HT-29 (cell line): Measurements from ENCODE around the gene TRIO. TPM values are rescaled to one million over a fixed set of nuclear protein-coding genes. Genes with fewer than 3 reads are reported as not detected.

Experiments used
- DNase-seq: peaks from one replicate; pipeline ENCODE4 v3.0.0-alpha.2; 2015; ENCODE audit warnings: low spot score
- total RNA-seq: library from RNA; depleted of rRNA; stranded (reverse); fragments of >200 nt; shearing (Covaris generic); gene quantifications from 2 replicates; pipeline ENCODE4 v1.2.3, GENCODE V29; 2014

Gene TRIO
- total RNA-seq, 1 experiment from 2014 or later: 104 TPM

DNA sequence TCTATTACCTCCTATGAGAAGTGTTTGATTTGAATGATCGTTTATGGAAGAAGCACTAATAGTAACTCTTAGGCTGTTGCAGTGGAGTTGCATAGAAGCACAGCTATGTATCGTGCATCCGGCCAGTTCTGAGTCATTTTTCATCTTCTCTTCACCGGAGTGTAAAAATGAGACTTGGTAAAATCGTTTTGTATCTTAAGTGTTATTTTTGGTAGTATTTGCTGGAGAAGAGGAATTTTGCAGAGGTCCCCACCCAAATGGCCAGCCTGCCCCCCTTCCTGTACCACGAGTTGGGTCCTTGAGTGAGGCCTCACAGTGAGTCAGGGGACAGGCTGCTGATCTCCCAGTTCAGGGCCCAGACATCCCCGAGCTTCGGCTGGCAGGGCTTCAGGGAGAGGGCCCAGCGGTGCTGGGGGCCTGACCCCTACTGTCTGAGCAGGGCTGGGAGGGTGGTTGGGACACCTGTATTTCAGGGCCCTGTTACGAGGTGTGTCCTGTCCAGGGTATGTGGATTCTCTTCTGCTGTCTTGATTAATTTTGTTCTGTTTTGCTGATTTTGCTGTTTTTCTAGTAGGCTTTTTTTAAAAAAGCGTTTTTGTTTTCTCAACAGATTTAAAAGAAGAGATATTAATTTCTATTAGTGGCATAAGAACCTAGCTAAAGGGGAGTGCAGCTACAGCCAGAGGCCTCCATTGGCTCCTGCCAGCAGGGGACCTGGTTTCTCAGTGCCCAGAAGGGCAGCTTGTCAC lies 210.8 kb downstream of the TRIO start:
- no peak for DNase-seq

DNA sequence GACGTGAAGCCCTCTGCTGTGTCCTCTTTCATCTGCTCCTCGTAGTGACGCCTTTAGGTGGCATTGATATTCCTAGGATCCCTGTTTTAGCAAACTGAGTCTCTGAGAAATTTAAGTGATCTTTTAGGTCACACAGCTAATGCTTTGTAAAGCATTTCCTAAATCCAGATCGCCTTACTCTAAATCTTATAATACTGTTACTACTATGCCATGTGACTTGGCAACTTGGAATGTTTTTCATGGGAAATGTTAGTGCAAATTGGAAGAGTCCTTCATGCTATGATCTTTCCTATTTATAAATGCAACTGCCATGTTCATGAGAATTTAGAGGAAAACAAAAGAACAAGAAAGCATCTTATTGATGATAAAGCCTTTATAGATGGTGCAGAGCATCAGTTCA lies 212.2 kb downstream of the TRIO start:
- DNase-seq: no peak

DNA sequence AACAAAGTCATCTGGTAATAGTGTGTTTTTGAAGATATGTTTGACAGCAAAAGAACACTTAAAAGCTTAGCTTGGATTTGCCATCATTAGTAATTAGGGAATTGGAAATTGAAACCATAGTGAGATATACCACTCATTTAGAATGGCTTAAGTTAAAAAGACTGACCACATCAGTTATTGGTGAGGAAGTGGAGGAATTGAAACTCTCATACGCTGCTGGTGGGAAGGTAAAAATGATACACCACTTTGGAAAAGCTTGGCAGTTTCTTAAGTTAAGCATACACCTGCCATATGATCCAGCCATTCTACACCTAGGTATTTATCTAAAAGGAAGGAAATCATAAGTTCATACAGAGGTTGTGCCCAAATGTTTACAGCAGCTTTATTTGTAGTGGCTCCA lies 213.2 kb downstream of the TRIO start:
- DNase-seq: no peak

DNA sequence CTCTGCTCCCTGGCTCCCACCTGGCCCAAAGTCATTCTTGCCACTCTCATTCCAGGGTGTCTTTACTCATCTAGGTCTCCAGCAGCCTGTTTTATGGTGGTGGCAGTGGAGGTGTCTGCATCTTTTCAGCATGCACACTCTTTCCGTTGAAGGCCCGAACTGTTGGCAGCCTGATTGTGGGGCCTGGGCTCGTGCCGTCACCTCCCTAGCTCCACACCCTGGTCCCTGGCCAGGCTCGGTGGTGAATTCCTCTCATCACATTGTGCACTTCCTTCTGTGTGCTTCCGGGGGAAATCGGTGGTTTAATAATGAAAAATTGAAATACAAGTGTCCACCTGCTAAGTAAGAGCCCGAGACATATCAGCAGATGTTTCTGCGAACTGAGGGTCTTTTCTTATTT lies 214.3 kb downstream of the TRIO start:
- no peak for DNase-seq

DNA sequence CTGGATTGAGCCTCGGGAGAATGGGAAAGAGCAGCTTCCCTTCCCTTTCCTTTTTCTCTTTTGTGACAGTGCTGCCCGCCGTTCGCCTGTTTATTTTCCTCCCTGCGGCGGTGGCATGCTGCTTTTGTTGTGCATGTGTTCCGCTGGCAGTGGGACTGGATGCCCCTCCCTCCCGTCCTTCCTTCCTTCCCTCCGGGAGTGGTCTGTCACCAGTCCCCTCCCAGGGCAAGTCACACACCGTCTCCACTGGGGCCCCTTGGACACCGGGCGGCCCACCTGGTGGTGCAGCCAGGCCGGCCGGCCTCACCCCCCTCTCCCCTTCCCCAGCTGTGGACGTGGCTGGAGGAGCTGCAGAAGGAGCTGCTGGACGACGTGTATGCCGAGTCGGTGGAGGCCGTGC lies 214.7 kb downstream of the TRIO start:
- DNase-seq: no peak

DNA sequence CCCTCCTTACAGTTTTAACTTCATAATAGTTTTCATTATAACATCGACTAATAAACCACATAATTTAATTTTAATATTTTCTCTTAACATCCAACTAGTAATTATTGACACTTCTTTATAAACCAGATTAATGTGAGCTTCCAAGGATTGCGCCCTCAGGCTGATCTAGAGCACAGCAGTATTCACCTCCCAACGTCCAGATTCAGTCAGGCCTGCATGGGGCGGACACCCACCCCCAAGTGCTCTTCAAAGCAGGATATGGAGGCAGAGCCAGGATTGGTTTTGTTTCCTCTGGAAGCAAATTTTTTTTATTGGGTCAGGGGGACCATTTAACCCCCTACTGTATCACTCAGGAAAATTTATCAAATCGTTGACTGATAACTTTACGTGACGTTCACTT lies 215.4 kb downstream of the TRIO start:
- DNase-seq: no peak

DNA sequence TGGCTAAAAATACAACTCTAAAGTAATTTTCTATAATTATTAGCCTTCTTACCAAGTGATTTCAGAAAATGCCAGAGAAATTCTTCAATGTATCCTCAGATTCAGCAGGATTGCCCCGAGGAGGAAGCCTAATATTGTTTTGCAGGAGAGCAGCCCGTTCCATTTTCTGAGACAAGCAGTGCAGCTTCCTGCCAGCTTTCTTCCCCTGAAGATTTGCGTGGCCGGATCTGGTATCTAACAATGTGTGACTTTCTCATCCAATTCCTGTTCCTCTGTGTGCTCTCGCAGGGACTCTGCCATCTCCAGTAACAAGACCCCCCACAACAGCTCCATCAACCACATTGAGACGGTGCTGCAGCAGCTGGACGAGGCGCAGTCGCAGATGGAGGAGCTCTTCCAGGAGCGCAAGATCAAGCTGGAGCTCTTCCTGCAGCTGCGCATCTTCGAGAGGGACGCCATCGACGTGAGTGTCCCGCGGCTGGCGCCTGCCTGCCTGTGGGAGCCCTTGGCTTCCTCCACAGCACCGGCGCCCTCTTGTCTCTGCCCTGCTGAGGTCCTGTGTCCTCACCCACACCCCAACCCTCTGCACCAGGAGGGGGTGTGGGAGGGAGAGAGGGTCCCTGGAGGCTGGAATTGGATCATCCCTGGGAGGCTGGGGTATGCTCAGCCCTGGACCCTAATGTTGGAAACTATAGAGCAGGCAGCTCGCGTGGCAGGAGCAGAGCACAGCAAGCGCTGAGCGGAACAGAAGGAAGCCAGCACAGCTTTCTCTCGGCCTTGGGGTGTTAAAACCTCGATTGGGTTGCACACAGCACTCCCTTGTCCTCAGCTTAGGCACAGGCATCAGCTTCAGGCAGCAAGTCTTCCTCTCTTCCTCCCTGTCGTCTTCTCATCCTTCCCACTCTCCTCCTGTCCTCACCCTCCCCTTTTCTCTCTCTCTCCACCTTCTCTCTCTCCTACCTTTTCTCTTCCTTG lies 216.2 kb downstream of the TRIO start:
- DNase-seq: no peak

DNA sequence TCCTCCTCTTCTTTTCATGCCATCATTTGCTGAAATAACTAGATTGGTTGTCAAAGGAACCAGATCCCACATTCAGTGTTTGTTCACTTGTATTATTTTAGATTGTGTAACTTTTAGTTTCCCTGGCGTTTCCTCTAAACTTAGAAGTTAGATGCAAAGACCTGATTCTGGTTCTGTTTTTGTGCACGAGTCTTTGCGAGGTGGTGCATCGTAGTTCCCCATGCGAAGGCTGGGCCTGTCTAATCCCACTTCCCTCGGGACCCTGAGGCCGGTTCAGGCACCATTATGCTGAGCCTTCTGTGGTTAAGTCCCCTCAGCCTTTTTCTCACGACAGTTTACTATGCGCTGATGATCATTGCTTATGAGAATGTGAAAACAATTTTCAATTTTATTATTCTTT lies 219.3 kb downstream of the TRIO start:
- no peak for DNase-seq

DNA sequence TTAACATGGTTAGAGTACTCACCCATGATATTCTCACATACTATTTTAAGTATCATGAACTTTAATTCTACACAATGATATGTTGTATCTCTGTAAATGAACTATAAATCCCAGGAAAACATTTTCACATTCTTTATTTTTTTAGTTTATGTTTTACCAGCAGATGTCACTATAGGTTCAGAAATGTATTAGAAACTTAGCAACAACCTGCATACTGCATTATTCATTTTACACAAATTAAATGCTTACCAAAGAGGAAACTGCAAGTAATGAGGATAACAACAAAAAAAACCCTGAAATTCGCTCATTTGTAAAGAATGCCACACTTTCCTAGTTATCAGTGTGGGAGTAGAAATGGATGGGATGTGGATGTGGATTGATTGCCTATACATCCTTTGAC lies 221.0 kb downstream of the TRIO start:
- peak; percentile 31 for DNase-seq

DNA sequence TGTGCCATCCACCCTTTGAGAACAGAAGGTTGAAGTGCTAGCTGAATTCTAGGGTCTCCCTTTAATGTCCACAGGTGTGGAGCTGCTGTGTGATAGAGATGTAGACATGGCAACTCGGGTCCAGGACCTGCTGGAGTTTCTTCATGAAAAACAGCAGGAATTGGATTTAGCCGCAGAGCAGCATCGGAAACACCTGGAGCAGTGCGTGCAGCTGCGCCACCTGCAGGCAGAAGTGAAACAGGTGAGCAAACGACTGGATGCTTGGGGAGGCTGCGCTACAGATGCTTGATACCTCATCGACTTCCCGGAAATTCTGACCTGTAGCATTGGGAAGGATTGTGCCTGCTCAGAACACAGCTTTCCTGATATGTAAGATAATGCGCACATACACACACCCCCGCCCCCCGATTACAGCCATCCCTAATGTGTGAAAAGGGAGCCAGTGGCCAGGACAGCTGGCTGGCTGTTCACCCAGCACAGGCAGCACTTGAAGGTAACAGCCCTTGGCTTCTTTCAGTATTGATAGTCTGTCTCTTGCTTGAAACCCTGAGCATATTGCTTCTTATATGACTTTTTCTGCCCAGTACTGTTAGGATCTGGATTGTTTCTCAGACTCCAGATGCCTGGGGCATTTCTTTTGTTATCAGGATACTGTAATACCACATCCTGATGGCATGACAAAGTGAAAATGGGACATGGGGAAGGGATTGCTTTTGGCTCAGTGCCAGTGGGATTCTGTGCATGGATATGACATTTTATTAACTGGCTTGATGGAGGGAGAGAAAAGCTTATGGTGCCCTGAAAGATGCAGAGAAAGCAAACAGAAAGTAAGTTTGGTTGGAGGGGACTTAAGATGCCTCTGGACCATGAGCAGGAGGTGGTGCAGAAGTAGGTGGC lies 221.7 kb downstream of the TRIO start:
- peak; percentile 75 for DNase-seq

DNA sequence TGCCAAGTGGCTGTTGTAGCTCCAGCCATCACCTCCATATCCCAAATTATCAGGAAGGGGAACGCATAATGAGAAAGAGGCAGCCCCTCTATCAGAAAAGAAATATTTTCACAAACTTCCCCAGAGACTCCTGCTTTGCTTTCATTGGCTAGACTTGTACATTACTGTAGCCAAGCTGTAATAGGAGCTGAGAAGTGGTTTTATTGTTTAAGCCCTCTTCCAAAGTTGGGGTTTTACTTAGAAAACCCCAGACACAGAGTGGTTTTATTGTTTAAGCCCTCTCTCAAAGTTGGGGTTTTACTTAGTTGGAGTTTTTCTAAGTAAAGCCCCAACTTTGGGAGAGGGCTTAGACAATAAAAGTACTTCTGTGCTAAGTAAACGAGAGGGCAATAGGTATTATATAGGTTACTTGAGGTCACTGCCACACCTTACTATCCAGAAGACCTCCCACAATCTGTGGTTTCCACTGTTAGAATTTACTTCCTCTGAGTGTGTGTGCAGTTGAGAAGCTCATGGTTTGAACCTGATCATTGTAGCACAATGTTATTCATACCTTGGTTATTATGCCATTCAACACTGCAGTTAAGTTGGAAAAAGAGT lies 222.8 kb downstream of the TRIO start:
- DNase-seq: no peak

DNA sequence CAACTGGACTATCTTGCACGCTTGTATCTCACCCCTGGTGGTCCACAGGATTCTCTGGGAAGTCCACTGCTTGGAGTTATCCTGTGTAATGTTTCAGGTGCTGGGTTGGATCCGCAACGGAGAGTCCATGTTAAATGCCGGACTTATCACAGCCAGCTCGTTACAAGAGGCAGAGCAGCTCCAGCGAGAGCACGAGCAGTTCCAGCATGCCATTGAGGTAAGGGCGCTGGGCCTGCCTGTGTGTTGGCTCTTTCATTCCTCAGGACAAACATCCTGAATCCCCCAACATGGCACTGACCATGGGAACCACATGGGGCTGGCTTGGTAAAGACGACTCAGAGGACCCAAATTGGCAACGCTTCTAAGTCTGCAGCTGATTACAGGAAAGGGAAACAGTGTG lies 223.6 kb downstream of the TRIO start:
- no peak for DNase-seq

DNA sequence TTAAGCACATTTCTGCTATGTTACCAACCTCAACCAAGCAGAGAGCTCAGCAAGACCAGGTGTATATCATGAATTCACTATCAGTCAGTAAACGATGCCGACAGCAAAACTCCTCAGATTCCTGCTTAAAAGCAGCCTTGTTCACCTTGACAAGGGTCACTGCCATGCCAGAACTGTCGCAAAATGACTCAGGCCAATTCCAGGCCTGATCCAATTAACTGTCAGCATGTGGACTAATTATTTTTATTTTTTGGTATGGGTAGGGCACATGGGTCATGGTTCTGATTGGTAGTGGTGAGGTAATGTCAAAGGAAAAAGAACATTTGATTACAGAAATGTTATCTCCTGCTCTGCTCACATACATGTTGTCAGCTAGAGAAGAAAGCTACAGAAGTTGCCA lies 224.2 kb downstream of the TRIO start:
- no peak for DNase-seq

DNA sequence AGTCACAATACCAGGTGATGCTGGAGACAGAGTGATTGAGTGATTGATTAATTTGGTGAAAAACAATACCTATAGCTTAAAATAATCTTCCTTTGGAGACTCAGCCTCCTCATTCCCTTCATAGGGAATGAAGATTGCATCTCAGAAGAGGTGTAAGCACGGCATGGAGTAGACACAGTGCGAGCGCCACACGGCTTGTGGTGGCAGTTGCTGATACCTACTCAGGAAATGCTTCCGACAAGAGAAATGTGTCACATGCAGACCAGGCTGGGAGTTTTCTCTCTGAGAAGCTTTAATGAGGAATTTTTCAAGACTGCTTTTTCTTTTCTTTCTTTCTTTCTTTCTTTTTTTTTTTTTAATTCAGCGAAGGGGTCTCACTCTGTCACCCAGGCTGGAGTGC lies 226.6 kb downstream of the TRIO start:
- no peak for DNase-seq

DNA sequence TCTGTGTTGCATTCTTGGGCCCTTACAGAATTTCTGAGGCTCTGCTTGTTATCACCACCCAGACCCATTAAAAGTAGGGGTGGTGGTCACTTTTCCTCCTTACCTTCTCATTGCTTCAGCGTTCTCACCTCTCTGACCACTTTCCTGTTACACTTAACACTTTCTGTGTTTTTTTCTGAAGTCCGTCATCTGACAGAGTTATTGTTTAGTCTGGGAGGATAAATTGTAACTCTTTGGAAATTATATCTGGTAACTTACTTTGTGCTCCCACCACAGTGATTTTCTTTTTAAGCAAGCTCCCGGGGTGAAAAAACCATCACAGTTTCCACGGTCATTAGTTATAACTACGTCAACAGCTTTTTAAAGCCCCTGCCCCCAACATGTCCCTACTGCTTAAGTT lies 227.2 kb downstream of the TRIO start:
- no peak for DNase-seq

DNA sequence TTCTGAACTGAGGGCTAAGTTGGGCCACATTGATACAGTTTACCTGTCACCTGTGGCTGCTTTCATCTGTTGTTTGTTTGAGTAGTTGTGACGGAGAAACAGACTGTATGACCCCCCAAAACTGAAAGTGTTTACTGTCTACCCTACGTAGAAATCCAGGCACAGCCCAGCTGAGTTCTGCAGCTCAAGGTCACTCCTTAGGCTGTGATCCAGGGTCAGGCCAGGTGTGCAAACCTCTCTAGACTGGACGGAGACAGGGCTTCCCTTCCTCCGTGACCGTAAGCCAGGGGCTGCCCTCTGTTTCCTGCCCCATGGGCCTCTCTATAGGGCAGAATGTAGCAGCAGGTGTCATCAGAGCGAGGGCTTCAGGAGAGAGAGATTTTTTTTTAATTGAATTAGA lies 230.5 kb downstream of the TRIO start:
- DNase-seq: no peak

DNA sequence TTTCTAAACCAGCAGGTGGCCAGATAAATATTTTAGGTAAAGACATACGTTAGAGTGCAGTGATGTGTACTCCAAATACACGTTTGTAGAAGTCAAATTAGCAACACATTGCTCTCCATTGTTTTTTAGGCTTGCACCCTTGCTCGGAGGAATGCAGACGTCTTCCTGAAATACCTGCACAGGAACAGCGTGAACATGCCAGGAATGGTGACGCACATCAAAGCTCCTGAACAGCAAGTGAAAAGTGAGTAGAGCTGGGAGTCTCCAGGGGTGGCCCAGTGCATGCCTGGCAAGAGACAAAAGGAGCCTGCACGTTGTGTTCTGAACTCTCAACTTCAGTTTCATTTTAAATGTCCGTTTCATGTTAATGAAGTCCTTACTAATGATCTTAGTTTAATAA lies 231.0 kb downstream of the TRIO start:
- no peak for DNase-seq

DNA sequence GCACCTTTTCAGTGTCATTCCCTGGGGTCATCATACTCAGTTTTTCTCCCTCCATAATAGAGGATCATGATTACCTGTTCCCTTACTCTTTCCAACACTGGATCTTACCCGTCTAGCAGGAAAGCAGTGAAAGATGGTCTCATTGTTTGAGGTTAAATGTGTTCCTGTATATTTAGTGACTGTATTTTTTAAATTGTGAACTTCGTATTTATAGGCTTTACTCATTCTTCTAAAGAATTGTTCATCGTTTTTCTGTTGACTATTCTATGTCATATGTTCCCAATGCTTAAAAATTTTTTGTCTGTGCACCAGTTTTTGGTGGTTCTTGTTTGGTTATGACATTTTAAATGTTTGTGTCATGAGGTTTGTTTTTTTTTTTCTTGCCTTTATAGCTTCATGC lies 233.6 kb downstream of the TRIO start:
- no peak for DNase-seq

DNA sequence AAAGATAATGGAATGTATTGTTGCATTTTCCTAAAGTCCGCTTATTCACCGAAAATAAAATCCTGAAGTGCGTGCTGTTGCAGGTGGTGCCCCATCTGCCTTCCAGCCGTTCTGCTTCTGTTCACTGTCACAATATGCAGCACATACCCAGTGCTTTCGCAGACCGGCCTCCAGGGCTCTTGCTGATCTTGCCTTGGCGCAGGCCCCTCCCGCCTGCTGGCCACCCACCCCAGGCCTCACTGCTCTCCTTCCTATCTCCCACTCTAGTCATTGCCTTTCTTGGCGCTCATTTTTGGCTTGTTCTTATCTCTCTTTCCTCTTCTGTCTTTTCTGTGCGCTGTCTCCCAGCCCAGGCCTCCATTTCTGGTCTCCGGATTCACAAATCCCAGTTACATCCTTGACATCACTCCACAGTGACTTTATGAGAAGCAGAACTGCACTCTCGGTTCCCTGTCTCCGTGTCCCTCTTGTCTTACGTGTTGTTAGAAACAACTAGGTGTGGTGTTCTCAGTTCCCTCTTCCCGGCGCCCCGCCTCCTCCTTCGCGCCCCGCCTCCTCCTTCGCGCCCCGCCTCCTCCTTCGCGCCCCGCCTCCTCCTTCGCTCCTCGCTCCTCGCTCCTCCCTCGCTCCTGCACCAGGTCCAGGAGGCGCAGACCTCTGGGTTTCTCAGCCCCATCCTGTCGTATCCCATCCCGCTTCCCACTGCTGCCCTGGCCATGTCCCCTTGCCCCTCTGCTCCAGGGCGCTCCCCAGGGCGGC lies 236.8 kb downstream of the TRIO start:
- no peak for DNase-seq

DNA sequence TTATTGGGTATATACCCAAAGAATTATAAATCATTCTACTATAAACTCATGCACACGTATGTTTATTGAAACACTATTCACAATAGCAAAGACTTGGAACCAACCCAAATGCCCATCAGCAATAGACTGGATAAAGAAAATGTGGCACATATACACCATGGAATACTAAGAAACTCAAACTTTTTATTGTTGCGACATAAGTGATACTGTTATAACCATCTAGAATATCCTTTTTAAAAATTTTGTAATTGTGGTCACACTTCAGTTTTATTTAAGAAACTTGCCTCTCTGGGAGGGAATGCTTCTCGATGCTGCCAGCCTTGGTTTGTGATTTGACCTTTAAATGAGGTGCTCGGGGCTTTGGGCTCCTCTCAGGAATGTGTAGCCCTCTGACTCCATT lies 237.6 kb downstream of the TRIO start:
- no peak for DNase-seq

DNA sequence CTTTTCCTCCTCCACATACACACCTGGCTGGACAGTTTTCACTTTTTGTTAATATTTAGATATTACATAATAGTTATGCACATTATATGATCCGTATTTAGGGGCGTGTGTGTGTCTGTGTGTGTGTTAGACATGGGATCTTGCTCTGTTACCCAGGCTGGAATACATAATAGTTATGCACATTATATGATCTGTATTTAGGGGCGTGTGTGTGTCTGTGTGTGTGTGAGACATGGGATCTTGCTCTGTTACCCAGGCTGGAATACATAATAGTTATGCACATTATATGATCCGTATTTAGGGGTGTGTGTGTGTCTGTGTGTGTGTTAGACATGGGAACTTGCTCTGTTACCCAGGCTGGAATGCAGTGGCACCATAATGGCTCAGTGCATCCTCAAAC lies 239.5 kb downstream of the TRIO start:
- DNase-seq: no peak
